ENCODE measurements around the gene SCN2A.

DNA sequence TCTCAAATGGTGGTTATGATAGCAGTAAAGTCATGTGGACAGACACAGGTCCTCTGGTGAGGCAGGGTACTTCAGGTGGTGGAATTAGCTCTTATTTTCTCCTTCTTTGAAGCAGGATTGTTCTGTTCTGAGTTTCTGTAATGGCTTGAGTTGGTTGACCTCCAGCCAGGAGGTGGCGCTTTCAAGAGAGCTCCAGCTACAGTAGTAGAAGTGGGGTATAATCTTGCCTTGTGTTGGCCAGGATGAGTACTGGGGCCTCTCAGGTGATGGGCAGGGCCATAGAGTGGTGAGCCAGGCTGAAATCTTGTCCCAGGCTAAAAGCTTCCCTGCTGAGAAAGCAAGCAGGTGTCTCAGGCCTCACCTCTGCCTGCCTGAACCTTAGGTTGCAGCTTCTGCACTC lies 177.8 kb downstream of the SCN2A start:
- TF ChIP-seq CEBPB (tag; IDR thresholded peaks at IDR 0.05) (no peak), EP300 (IDR thresholded peaks at IDR 0.05; ENCODE audit: low read length) (no peak)
- TF ChIP-seq, protein P1, sequence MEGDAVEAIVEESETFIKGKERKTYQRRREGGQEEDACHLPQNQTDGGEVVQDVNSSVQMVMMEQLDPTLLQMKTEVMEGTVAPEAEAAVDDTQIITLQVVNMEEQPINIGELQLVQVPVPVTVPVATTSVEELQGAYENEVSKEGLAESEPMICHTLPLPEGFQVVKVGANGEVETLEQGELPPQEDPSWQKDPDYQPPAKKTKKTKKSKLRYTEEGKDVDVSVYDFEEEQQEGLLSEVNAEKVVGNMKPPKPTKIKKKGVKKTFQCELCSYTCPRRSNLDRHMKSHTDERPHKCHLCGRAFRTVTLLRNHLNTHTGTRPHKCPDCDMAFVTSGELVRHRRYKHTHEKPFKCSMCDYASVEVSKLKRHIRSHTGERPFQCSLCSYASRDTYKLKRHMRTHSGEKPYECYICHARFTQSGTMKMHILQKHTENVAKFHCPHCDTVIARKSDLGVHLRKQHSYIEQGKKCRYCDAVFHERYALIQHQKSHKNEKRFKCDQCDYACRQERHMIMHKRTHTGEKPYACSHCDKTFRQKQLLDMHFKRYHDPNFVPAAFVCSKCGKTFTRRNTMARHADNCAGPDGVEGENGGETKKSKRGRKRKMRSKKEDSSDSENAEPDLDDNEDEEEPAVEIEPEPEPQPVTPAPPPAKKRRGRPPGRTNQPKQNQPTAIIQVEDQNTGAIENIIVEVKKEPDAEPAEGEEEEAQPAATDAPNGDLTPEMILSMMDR (IDR thresholded peaks at IDR 0.05 in 2 of 3, conservative IDR thresholded peaks at IDR 0.05 in 1 of 3; ENCODE audit: insufficient read depth in 2 of 3, low read depth in 1 of 3, low read length in 3 of 3): no peak
